ENCODE results near the gene CCSER1.

- TF ChIP-seq CTCF (IDR thresholded peaks at IDR 0.05) = no peak
- TF ChIP-seq POLR2AphosphoS5 (IDR thresholded peaks at IDR 0.05) = no peak
- TF ChIP-seq POLR2A (IDR thresholded peaks at IDR 0.05) = no peak
- no peak for TF ChIP-seq EP300 (IDR thresholded peaks at IDR 0.05)
Measured at GRCh38 chr4:91630054-91630453, 1502.9 kb downstream of the CCSER1 start.

Data from upper lobe of left lung (tissue), 4 donors.